ENCODE measurements around the gene PDE2A.

DNA sequence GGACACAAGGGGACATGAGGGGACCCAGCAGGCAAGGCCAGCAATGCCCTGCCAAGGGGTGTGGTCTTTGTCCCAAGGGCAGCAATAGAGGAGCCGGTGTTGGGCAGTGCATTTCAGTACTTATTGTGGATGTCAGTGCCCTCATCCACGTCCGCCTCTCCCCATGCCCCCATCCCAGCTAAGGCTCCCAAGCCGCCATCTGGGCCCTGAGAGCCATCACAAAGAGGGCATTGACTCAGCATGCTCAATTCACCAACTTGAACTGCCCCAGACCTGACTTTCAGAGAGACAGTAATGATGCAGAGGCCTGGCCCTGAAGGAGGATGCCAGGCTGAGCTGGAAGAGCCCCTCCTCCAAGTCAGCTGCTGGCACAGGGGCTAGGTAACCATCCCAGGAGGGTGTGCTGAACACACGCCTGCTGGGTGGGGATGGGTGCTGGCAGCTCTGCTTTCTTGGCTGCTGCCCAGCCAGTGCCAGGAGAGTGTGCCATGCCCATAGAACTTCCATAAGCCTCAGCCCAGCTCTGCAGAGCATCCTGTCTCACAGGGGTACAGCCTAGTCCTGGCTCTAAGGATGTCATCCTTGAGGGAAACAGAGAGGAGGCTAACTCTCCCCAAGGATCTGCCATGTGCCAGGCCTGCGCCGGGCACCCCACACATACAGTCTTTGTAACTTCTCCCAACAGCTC is 46.5 kb downstream of the PDE2A start:
- TF ChIP-seq, protein P1, sequence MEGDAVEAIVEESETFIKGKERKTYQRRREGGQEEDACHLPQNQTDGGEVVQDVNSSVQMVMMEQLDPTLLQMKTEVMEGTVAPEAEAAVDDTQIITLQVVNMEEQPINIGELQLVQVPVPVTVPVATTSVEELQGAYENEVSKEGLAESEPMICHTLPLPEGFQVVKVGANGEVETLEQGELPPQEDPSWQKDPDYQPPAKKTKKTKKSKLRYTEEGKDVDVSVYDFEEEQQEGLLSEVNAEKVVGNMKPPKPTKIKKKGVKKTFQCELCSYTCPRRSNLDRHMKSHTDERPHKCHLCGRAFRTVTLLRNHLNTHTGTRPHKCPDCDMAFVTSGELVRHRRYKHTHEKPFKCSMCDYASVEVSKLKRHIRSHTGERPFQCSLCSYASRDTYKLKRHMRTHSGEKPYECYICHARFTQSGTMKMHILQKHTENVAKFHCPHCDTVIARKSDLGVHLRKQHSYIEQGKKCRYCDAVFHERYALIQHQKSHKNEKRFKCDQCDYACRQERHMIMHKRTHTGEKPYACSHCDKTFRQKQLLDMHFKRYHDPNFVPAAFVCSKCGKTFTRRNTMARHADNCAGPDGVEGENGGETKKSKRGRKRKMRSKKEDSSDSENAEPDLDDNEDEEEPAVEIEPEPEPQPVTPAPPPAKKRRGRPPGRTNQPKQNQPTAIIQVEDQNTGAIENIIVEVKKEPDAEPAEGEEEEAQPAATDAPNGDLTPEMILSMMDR (IDR thresholded peaks at IDR 0.05), result no peak
- no peak for TF ChIP-seq POLR2A (IDR thresholded peaks at IDR 0.05)
